Cerebellar cortex (tissue), 1 donor: ENCODE measurements around the gene COL9A1.
"Not testable (repeated sequence)": the region's sequence is repeated elsewhere in the genome, so short reads cannot be mapped to it uniquely, and the experiment has no call there.

Experiments
- DNase-seq: peaks from one replicate; pipeline ENCODE4 v3.0.0-alpha.2; 2015; ENCODE audit warnings: low spot score

The COL9A1 gene

GRCh38 chr6:70303034-70303525 is at the start of gene COL9A1:
Gene COL9A1 (minus strand): TSS chr6:70303084. CDS start chr6:70302924, 160 bp downstream.
- DNase-seq: no peak

DNA sequence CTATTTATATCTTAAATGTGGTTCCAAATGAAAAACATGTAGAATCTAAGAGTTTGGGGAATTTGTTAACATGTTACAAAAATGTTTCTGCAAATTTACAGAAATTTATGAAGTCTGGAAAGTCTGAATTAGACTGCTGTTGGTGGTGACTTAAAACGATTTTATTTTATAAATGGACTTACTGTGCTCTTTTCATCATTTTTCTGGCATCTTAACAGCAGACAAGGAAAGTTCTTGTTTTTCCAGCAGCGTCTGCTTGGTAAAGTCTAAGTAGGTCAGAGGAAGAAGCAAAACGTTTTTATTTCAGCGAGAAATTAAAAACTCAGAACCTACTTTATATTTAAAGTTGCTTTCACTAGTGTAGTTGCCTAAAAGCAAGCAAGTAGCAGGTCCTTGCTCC is 48.6 kb upstream of the COL9A1 start:
- DNase-seq: no peak

GRCh38 chr6:70345619-70346018 is 42.7 kb upstream of the COL9A1 start:
- DNase-seq: no peak

GRCh38 chr6:70343313-70343712 is 40.4 kb upstream of the COL9A1 start:
- no peak for DNase-seq

DNA sequence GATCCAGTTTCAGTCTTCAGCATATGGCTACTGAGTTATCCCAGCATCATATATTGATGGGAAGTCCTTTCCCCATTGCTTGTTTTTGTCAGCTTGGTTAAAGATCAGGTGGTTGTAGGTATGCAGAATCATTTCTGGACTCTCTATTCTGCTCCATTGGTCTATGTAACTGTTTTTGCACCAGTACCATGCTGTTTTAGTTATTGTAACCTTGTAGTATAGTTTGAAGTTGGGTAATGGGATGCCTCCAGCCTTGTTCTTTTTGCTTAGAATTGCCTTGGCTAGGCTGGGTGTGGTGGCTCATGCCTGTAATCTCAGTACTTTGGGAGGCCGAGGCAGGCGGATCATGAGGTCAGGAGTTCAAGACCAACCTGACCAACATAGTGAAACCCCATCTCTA is 36.9 kb upstream of the COL9A1 start:
- DNase-seq: not testable (repeated sequence)

GRCh38 chr6:70338775-70339174 is 35.9 kb upstream of the COL9A1 start:
- DNase-seq: no peak

DNA sequence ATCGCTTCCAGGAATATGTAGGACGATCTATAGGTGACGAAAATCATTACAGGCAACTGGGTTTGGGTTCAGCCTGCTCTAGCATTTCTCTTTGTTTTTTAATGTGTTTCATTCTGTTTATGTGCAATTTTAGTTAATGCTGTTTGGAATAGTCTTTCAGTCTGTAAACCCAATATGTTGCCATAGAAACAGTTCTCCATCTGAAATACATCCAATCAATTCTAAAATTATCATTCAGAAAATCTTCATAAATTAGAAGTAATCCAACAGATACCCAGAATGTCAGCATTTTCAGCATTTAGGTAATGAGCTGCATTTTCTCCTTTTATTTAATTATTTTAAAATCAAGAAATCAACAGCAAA is 34.8 kb upstream of the COL9A1 start:
- no peak for DNase-seq

- DNase-seq: no peak
These were observed 34.3 kb upstream of the COL9A1 start for GRCh38 chr6:70336996-70337742.

DNA sequence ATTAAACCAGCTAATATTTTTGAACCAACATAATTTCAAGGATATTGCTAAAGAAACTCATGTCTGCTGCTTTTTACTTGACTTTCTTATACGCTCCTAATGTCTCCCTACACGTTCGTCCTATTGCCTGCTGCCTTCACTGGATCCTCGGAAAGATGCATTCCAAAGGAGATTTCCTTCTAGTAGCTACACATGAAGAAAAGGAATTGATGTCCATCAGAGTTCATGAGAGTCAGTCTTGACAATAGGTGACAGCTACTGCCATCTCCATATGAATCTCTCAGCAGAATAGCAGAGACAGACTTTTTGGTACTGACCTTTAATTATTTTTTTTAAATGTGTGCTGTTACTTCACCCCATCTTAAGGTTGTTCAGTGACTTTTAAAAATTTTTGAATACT is 24.2 kb upstream of the COL9A1 start:
- no peak for DNase-seq

DNA sequence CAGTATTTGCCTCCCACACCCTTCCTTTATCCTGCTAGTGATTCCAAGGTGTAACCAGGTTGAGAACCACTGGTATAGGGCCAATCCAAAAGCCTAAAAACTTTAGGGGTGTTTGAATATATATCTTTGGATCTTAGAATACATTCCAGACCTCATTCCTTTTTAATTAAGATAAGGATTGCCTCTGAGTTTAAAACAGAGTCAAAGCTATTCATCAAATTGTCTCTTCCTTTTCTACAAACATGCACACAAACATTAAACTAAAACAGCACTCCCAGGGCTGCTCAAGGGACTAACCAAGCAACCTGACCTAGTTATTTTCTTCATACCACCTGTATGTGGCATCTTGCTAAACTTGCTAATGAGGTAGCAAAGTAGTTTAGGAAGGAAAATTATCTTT is 22.1 kb upstream of the COL9A1 start:
- DNase-seq: no peak

DNA sequence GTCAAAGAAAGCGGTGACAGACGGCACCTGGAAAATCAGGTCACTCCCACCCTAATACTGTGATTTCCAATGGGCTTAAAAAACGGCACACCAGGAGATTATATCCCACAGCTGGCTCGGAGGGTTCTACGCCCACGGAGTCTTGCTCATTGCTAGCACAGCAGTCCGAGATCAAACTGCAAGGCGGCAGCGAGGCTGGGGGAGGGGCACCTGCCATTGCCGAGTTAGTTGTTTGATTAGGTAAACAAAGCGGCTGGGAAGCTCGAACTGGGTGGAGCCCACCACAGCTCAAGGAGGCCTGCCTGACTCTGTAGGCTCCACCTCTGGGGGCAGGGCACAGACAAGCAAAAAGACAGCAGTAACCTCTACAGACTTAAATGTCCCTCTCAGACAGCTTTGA is 14.9 kb upstream of the COL9A1 start:
- DNase-seq: not testable (repeated sequence)

DNA sequence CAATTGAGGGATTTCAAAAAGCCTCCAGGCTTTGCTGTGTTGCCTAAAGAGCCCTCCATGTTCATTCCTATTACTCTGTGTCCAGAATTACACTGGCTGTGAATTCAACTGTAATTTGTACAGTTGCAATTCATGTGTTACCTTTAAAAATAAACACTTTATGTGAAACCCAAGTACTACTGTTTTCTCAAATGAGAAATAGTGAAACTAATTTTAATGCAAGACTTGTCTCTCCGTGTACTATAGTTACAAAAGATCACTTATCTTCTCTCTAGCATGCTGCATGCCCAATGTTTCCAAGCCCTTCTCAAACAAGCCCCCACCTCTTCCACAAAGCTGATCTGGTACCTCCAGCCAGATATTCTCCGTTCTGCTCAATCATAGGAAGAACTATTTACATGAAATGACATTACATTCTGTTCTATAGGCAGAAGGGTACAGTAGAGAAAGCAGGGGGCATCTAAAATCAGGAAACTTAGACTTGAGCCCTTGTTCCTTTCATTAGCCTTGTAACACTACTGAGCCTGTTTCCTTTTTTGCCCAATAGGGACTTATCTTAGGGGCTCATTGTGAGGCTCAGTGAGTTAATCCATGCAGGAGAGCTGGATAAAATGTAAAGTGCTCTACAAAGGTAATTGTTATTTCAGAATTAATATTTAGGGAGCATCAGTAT is 12.3 kb upstream of the COL9A1 start:
- DNase-seq: no peak

DNA sequence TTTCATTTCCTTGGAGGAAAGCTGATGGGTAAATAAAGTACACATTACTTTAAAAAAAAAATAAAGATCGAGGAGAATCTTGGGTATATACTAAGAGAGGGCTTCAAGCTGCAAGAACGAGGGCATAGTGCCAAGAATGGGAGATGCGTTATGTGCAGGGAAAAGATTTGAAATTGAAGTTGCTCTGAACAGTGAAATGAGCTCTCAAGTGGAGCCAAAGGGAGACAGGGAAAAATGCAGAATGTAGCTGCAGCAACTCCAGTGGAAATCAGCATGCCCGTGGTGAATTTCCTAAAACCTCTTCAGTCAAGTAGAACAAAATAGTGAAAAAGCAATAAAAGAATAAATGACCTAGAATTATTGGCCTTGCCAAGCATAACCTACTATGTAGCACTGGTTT is 11.4 kb upstream of the COL9A1 start:
- DNase-seq: no peak

- DNase-seq: no peak
These were observed 9.4 kb upstream of the COL9A1 start for GRCh38 chr6:70312165-70312745.

- peak; percentile 62 for DNase-seq
These were observed 7.3 kb upstream of the COL9A1 start for GRCh38 chr6:70310063-70310694.

DNA sequence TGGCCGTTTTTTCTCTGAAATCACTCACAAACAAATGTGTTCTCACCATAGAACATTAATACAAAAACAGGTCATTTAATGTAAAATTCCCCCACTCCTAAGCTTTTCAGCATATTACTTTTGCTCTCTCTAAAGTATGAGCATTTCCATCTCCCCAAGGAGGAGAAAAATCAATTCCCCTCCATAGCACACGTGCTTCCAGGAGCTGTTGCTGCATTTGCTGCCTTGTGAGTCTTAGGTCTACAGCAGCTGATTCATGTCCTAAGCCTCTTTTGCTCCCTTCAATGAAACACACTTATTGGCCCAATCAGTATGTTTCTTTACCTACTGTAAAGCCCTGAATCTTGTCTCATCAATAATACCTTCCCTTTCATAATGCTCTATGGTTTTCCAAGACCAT is 6.4 kb upstream of the COL9A1 start:
- peak; percentile 10 for DNase-seq

DNA sequence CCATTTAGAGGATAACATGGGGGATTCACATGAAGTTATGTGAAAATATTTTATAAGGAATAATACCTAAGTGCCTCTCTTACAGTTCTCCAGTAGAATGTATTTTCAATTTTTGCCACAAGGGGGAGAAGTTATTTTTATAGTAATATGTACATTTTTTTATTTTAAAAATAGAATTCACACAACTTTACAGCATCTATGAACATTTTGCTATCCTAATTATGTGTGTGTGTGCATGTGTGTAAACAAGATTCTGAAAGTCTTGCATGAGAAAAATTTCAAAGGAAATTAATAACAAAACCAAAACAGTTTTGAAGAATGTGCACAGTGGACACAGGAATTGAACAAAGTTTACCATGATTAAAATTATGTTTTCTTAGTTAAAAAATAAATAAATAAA is 5.3 kb upstream of the COL9A1 start:
- DNase-seq: not testable (repeated sequence)

DNA sequence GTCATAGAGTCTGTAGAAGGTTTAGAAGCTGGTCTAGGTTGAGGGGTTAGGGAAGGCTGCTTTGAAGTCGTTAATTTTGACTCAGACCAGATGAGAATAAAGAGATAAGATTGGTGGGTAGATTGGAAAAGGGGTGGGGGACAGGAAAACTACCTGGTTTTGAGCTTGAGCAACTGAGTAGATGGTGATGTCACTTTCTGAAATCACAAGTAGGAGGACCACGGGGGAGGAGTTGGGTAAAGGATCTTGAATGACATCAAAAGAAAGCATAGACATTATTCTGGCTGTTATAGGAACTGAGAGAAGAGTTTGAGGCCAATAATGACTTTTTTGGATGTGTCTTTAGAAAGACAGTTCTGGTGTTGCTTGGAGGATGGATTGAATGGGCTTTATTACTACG is 4.1 kb upstream of the COL9A1 start:
- no peak for DNase-seq

GRCh38 chr6:70304616-70305015 is 1.7 kb upstream of the COL9A1 start:
- DNase-seq: peak; percentile 13

- DNase-seq: no peak
These were observed 3.4 kb downstream of the COL9A1 start for GRCh38 chr6:70299456-70299855.

DNA sequence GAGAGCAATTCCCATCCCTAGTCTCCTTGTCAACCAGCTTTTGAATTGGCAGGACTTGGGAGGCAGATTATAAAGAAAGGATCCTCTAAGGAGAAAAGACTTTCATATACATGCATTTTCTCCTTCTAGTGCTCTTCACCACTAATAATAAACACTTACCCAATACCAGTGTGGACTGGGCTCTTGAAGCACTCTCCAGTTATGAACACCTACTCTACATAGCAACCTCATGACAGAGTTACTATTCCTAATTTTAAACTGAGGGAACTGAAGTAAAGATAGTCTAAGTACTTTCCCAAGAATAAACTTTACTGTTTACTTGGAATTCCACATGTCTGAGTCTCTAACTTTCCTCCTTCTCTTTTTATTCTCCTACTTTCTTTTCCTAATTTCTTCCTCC is 4.8 kb downstream of the COL9A1 start:
- DNase-seq: no peak

- DNase-seq: no peak
These were observed 10.7 kb downstream of the COL9A1 start for GRCh38 chr6:70292193-70292592.

- DNase-seq: peak; percentile 14
These were observed 13.6 kb downstream of the COL9A1 start for GRCh38 chr6:70289299-70289698.
